A549 (cell line): ENCODE data around the gene SLAMF8.

ENCODE experiments used
- CEBPB ChIP-seq, 2 experiments: fragments of >200 bp in 1 of 2; sonication (Bioruptor Twin) in 1 of 2; formaldehyde crosslinking in 1 of 2; IDR thresholded peaks; 2 replicates each; pipeline ENCODE4 v1.6.1; 2012 to 2016
- CHD2 ChIP-seq: fragments of 150-350 bp; IDR thresholded peaks from 2 replicates; pipeline ENCODE4 v1.6.1; 2014; ENCODE audit warnings: low read length; ENCODE audit not compliant: partially characterized antibody
- EHF ChIP-seq: fragments of 250-450 bp; sonication (Bioruptor Pico); IDR thresholded peaks from 2 replicates; pipeline ENCODE4 v1.5.0; 2020; ENCODE audit warnings: mild to moderate bottlenecking
- EP300 ChIP-seq, 2 experiments: fragments of >200 bp; sonication (Bioruptor Twin); formaldehyde crosslinking; IDR thresholded peaks; 2 replicates in 1 of 2; 3 replicates in 1 of 2; pipeline ENCODE4 v1.6.1; 2016 to 2017
- ESRRA ChIP-seq: fragments of 150-350 bp; IDR thresholded peaks from 2 replicates; pipeline ENCODE4 v1.6.1; 2014; ENCODE audit warnings: mild to moderate bottlenecking, low read length, borderline replicate concordance
- POLR2A ChIP-seq: IDR thresholded peaks from 2 replicates; pipeline ENCODE4 v1.6.1; 2012; ENCODE audit warnings: mild to moderate bottlenecking, low read length
- SMC3 ChIP-seq: fragments of >200 bp; sonication (Bioruptor Twin); formaldehyde crosslinking; IDR thresholded peaks from 3 replicates; pipeline ENCODE4 v1.6.1; 2018; ENCODE audit warnings: inconsistent platforms
- ZC3H11A ChIP-seq: fragments of 450-650 bp; IDR thresholded peaks from 2 replicates; pipeline ENCODE4 v1.6.1; 2014; ENCODE audit warnings: antibody characterized with exemption, mild to moderate bottlenecking
- ZNF302 ChIP-seq: fragments of 250-450 bp; sonication (Bioruptor Pico); IDR thresholded peaks from 2 replicates; pipeline ENCODE4 v1.9.0; 2021; ENCODE audit warnings: inconsistent platforms, mild to moderate bottlenecking, moderate library complexity
- TF ChIP-seq, protein P1 (sequence below): fragments of >200 bp; sonication (Bioruptor Twin); formaldehyde crosslinking; IDR thresholded peaks from 3 replicates; pipeline ENCODE4 v1.5.1; 2016
- TF ChIP-seq, protein P2 (sequence below): fragments of 450-650 bp; IDR thresholded peaks from 2 replicates; pipeline ENCODE4 v1.6.1; 2014; ENCODE audit warnings: antibody characterized with exemption
- TF ChIP-seq, protein P3 (sequence below): IDR thresholded peaks from 2 replicates; pipeline ENCODE4 v1.6.1; 2012; ENCODE audit warnings: low read depth, borderline replicate concordance
- TF ChIP-seq, protein P4 (sequence below): fragments of 150-350 bp; IDR thresholded peaks from 2 replicates; pipeline ENCODE4 v1.6.1; 2014; ENCODE audit warnings: low read depth, mild to moderate bottlenecking, low read length
- TF ChIP-seq, protein P5 (sequence below): IDR thresholded peaks from 2 replicates; pipeline ENCODE4 v1.6.1; 2012

DNA sequence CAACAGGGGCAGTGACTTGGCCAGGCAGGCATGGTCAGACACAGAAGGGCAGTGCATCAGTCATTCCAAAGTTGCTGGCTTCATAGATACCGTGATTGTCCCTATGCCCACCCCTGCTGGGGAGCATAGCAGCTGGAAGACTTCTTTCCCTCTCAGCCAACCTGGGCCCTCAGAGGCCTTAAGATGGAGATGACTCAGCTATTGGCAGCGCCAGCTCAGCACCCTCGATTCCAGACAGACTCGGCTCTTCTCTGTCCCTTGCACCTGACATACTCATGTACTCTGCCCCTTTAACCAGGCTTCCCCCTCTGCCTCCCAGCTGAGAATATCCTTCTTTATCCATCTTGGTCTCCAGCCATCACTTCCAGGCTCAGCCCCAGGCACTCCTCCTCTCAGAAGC lies 16.8 kb downstream of the SLAMF8 start:
- no peak for TF ChIP-seq ESRRA
- TF ChIP-seq, protein P1, sequence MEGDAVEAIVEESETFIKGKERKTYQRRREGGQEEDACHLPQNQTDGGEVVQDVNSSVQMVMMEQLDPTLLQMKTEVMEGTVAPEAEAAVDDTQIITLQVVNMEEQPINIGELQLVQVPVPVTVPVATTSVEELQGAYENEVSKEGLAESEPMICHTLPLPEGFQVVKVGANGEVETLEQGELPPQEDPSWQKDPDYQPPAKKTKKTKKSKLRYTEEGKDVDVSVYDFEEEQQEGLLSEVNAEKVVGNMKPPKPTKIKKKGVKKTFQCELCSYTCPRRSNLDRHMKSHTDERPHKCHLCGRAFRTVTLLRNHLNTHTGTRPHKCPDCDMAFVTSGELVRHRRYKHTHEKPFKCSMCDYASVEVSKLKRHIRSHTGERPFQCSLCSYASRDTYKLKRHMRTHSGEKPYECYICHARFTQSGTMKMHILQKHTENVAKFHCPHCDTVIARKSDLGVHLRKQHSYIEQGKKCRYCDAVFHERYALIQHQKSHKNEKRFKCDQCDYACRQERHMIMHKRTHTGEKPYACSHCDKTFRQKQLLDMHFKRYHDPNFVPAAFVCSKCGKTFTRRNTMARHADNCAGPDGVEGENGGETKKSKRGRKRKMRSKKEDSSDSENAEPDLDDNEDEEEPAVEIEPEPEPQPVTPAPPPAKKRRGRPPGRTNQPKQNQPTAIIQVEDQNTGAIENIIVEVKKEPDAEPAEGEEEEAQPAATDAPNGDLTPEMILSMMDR, result no peak
- TF ChIP-seq EP300 (IDR thresholded peaks at IDR 0.05), result no peak
- TF ChIP-seq POLR2A, result no peak
- TF ChIP-seq, protein P2, sequence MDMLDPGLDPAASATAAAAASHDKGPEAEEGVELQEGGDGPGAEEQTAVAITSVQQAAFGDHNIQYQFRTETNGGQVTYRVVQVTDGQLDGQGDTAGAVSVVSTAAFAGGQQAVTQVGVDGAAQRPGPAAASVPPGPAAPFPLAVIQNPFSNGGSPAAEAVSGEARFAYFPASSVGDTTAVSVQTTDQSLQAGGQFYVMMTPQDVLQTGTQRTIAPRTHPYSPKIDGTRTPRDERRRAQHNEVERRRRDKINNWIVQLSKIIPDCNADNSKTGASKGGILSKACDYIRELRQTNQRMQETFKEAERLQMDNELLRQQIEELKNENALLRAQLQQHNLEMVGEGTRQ, result no peak
- TF ChIP-seq, protein P3, sequence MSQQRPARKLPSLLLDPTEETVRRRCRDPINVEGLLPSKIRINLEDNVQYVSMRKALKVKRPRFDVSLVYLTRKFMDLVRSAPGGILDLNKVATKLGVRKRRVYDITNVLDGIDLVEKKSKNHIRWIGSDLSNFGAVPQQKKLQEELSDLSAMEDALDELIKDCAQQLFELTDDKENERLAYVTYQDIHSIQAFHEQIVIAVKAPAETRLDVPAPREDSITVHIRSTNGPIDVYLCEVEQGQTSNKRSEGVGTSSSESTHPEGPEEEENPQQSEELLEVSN, result no peak
- TF ChIP-seq SMC3, result no peak
- TF ChIP-seq, protein P4, sequence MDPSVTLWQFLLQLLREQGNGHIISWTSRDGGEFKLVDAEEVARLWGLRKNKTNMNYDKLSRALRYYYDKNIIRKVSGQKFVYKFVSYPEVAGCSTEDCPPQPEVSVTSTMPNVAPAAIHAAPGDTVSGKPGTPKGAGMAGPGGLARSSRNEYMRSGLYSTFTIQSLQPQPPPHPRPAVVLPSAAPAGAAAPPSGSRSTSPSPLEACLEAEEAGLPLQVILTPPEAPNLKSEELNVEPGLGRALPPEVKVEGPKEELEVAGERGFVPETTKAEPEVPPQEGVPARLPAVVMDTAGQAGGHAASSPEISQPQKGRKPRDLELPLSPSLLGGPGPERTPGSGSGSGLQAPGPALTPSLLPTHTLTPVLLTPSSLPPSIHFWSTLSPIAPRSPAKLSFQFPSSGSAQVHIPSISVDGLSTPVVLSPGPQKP, result no peak
- TF ChIP-seq ZNF302 (CRISPR knock-in tag), result no peak
- TF ChIP-seq, protein P5, sequence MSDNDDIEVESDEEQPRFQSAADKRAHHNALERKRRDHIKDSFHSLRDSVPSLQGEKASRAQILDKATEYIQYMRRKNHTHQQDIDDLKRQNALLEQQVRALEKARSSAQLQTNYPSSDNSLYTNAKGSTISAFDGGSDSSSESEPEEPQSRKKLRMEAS, result no peak
- no peak for TF ChIP-seq CHD2
- no peak for TF ChIP-seq ZC3H11A
- TF ChIP-seq CEBPB (IDR thresholded peaks at IDR 0.05), result no peak
- no peak for TF ChIP-seq EHF
